ENCODE results near the gene MYRF.

The MYRF gene

DNA sequence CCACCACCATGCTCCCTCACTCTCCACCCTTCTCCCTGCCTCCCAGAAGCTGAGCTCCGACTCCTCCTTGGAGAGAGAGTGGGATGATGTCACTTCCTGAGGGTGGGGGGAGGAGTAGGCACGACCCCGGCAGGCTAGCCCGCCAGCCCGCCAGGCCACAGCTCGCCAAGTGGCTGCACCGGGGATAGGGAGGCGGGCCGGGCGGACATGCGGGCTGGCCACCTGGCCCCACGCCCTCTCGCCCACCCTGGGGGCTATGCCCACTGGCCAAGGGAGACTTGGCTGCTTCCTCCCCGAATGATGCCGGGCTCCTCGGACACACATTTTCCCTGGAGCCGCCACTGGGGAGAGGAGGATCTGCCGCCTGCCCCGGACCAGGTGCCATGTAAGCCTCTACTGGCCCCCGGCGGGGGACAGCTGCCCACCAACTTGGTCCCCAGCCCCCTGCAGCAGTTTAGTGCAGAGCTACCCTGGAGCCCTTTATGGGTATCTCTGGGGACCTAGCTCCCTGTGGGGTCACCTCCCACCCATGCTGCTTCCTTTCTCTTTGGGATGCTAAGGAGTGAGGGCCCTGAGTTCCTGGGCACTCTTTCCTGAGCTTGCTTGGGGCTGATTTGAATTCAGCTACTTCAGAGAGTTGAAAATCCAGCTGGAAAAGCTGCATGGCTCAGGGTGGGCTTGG is 33.7 kb upstream of the MYRF start:
- no peak for DNase-seq (ENCODE audit: low read depth in 3 of 3, low spot score in 1 of 3)

- no peak for DNase-seq (ENCODE audit: low read depth in 3 of 3, low spot score in 1 of 3)
These were observed 32.5 kb upstream of the MYRF start for GRCh38 chr11:61719978-61720377.

DNA sequence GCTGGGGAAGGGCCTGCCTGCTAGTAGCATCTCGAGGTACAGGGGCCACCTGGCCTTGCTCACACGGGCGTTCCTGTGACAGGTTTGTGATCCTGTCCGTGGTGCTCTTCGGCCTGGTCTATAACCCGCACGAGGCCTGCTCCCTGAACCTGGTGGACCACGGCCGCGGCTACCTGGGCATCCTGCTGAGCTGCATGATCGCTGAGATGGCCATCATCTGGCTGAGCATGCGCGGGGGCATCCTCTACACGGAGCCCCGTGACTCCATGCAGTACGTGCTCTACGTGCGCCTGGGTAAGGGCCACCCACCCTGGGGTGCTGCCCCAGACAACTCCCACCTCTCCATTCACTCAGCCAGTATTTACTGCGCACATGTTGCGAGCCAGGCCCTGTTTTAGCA is 31.8 kb upstream of the MYRF start:
- DNase-seq (ENCODE audit: low read depth in 3 of 3, low spot score in 1 of 3), result no peak

GRCh38 chr11:61724437-61724836 is 28.0 kb upstream of the MYRF start:
- DNase-seq (ENCODE audit: low read depth in 3 of 3, low spot score in 1 of 3), result no peak

DNA sequence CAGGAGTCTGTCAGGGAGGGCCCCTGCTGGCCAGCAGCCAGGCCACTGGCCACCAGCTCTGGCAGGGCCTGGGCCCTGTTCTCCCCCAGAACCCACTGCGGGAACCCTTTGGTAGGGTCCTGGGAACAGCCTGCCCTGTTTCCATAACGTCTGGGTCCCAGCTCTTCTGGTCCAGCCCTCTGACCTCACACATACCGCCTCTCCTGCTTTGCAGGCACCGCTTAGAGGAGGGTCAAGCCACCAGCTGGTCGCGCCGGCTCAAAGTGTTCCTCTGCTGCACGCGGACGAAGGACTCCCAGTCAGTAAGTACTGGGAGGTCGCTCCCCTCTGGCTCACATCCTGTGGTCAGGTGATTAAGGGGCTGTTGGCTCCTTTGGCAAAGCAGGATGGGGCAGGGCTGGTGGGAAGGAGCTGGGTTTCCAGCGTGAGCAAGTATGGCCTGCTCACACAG is 26.6 kb upstream of the MYRF start:
- DNase-seq (ENCODE audit: low read depth in 3 of 3, low spot score in 1 of 3), result no peak

DNA sequence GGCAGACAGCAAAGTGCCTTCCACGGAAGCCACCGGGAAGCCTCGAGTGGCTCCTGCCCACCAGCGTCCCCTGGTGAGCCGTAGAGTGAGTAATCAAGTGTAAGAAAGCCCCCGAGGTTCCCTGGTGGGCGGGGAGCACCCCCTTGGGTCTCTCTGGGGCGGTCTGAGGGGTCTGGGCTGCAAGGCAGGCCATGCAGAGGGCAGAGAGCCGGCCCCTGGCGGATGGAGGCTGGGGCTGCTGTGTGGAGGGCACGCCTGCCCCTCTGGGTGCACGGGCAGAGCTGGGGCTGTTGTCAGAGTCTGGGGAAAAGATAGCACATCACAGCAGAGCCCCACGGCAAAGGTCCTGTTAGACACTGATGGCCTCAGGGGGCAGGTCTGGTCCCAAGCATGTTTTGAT is 25.7 kb upstream of the MYRF start:
- no peak for DNase-seq (ENCODE audit: low read depth in 3 of 3, low spot score in 1 of 3)

DNA sequence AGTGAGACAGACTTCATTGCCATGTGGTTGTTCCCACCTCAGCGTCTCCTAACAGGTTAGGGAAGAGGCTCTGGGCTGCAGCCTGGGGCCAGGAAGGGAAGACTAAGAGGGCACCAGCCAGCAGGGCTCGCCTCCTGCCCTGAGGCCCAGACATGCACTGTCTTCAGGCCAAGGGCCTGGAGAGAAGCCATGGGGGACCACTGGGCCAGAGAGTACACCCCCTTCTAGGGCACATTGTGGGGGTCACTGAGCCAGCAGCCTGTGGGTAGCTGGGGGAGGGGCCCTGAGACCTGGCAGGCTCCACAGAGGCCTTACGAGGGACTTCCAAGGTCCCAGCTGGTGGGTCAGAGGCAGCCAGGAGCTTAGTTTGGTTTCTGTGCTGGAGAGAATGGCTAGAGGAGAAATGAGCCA is 25.0 kb upstream of the MYRF start:
- no peak for DNase-seq (ENCODE audit: low read depth in 3 of 3, low spot score in 1 of 3)

- DNase-seq (ENCODE audit: low read depth in 3 of 3, low spot score in 1 of 3), result no peak
These were observed 24.1 kb upstream of the MYRF start for GRCh38 chr11:61728066-61728939.

- DNase-seq (ENCODE audit: low read depth in 3 of 3, low spot score in 1 of 3), result no peak
These were observed 23.6 kb upstream of the MYRF start for GRCh38 chr11:61728940-61729219.

DNA sequence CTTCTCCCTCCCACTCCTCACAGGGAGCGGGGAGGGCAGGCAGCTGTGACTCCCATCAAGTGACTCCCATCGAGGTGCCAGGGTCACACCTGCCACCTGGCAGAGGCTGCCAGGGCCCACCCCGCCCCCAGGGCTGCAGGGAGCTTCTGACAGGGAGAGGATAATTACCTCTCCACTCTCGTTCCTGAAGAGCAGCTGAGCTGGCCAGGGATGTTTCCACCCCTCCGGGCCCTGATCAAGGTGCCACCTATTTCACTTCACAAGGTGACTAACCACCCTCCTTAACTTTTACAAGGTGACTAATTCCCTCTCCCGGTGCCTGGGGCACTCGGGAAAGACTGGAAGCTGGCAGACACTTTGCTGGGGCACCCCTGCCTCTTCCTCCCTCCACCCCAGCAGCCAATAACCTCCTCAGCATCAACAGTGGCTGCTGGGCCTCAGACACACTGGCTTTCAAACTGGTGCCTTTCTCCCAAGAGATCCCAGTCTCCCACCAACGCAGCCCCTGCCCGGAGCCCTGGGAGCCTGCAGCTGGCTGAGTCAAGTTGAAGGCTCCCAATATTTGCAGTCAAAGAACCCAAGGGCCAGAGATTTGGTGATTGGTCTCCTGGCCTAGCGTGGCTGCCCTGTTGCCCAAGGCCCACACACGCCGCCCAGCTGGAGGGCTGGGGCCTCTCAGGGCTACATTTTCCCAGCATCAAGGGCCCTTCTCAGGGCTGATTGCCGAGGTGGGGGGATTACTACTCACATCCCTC is 22.0 kb upstream of the MYRF start:
- no peak for DNase-seq (ENCODE audit: low read depth in 3 of 3, low spot score in 1 of 3)

- DNase-seq (ENCODE audit: low read depth in 3 of 3, low spot score in 1 of 3), result no peak
These were observed 21.1 kb upstream of the MYRF start for GRCh38 chr11:61731211-61731951.

DNA sequence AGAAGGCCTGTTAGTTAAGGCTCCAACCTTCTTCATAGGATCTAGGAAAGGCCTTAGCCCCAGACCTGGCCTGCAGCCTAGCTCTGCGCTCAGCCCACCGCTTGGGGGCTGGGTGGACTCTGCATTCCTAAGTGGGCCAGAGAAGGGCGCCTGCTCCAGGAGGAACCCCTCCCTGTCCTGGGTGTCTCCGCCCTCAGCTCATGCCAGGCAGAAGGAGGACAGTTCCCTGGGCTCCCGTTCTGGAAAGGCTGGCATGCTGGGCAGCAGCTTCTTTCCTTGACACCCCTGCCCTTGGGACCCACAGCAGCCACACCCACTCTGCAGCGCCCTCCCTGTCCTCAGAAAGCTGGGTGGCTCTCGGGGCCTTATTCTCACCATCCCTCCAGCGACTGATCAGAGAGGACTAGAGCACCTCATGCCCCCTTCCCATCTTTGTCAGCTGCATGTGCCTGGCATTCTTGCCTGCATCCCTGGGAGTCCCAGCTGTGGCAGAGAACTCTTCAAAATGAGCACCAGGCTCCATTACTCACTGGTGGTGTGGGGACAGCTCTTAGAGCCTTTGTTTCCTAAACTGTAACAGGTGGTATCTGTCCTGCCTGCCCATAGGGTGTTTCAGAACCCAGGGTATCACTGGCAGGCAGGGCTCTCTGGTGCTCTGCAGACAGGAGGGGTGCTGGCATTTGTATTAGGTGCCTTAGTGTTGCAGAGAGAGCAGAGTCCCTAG is 20.3 kb upstream of the MYRF start:
- no peak for DNase-seq (ENCODE audit: low read depth in 3 of 3, low spot score in 1 of 3)

DNA sequence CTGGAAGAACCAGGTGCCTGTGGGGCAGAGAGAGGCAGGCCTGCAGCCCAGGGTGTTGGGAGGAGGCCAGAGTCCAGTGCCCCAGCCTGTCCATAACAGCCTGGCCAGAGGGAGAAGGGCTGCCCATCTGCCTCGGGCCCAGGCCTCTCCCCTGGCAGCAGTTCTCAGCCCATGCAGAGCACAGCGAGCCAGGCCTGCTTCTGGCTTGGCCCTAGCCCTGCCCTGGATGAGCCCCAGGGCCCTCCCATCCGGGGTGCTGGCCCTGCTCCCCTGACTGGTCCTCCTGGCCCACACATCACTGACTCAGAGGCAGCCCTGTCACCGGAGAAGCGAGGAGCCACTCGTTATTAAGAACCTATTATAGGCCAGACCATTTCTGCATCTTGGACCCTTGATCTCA is 19.7 kb upstream of the MYRF start:
- no peak for DNase-seq (ENCODE audit: low read depth in 3 of 3, low spot score in 1 of 3)

DNA sequence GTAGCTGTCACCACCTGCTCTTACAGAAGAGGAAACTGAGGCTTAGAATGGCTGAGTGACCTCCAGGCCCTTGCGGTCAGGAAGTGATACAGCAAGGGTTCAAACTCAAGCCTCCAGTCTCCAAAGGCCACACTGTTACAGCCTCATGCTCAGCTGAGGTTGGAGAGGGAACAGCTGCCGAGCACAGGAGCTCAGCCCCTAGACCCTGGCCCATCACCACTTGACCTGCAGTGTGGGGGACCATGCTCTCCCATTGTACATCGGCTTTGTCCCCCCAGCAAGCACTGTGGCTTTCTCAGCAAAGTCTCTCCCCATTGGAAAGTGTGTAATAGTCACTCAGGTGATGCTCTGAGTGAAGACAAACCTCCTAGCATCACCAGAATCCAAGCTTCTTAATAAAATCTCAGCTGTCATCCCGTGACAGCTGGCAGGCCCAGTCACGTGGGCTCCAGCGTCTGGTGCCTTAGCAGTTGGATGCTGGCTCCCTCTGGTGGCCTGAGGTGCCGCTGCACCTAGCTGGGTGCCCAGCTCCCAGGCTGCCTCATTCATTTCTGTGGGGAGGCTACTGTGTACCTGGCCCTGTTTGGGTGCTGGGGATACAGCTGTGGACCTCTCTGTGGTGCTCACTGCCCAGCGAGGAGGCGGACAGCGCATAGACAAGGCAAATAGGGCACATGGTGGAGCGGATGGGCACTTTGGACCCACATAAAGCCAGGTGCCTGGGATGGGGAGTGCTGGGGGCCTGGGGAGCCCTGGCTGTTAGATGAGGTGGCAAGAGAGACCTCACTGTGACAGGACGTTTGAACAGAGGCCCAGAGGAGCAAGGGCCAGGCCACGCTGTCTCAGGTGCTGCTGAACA is 19.1 kb upstream of the MYRF start:
- peak; percentile 63 to 74 (median 71) for DNase-seq (ENCODE audit: low read depth in 3 of 3, low spot score in 1 of 3)

DNA sequence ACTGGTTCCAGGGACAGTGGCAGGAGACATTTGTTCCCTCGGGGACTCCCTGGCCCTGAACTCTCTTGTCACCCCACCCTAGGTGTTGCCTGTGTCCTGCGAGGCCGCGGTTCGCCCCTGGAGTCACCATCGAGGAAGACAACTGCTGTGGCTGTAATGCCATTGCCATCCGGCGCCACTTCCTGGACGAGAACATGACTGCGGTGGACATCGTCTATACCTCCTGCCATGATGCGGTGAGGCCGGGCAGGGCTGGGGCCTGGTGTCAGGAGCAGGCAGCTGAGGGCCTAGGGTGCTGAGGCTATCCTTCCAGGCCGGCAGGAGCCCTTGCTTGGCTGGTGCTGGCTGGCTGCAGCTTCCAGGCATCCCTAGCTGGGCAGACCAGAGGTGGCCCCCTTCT is 17.7 kb upstream of the MYRF start:
- no peak for DNase-seq (ENCODE audit: low read depth in 3 of 3, low spot score in 1 of 3)

GRCh38 chr11:61735391-61735790 is 17.0 kb upstream of the MYRF start:
- no peak for DNase-seq (ENCODE audit: low read depth in 3 of 3, low spot score in 1 of 3)

DNA sequence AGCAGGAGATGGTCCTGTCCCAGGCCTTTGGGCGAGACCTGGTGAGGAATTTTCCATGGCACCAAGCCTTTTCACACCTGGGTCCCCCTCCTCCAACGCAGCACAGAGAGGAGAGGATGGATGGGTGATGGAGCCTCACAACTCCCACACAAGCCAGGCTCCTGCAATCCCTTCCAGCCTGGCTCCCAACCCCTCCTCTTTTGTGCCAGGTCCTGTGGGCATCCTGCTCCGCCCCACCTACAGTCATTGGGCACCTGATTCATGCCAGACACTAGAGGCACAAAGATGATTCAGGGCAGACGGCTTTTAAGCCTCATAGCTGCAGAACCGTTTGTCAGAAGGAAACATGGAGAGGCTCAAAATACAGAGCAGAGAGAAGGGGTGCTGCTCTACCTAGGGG is 16.1 kb upstream of the MYRF start:
- DNase-seq (ENCODE audit: low read depth in 3 of 3, low spot score in 1 of 3), result no peak

DNA sequence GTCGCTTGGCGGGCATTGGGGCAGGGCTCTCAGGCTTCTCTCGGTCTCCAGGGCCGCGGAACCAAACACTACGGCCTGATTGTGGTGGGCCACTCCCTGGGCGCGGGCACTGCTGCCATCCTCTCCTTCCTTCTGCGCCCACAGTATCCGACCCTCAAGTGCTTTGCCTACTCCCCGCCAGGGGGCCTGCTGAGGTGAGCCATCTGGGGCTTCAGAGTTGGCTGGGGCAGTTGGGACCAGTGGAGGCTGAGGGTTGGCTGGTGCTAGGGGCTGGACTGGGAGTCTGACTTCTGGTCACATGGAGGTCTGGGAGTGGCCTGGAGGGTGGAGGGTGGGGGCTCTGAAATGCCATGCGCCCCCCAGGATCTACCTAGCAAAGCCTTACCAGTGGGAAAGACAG is 15.3 kb upstream of the MYRF start:
- DNase-seq (ENCODE audit: low read depth in 3 of 3, low spot score in 1 of 3), result no peak

DNA sequence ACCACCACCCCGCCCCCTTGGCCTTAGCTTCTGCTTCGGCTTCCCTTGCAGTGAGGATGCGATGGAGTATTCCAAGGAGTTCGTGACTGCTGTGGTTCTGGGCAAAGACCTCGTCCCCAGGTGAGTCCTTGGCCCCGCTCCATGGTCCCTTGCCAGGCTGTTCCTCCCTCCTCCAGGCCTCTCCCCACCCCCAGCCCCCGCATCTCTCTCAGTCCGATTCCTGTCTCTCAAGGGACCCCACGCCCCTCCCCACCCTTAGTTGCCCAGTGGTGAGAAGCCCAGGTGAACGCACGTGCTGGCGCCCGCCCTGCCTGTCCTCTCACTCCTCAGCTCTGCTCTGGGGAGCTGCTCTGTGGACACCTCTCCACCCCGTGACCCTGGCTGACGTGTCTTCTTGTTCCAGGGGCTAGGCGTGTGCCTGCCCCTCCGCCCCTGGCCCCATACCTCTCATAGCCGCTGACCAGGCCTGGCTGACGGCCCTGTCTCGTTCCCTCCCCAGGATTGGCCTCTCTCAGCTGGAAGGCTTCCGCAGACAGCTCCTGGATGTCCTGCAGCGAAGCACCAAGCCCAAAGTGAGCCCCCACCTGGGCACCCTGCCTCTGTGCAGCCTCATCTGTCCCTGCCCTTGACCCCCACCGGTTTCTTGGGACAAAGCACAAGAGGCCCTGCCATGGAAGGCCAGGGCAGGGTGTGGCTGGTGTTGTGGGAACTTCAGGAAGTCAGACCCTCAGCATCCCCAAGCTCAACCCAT is 14.6 kb upstream of the MYRF start:
- DNase-seq (ENCODE audit: low read depth in 3 of 3, low spot score in 1 of 3), result no peak

Measured in stimulated activated CD4-positive, alpha-beta T cell treated with anti-CD3 and anti-CD28 coated beads, TNF-alpha, amount 100 ng/mL, for 1 hour (primary cell).